ENCODE data around the gene EML6. TPM values are rescaled to one million over a fixed set of nuclear protein-coding genes. Genes with fewer than 3 reads are reported as not detected.

EML6 gene
- total and polyA plus RNA-seq, 10 of the 15 experiments (the other 5 are each of a cell fraction or from before 2014, with no cell fraction given) = 0.09 to 0.67 (median 0.21) TPM

- H3K4me1 ChIP-seq (ENCODE audit: control insufficient read depth, insufficient read depth, low read length) = no peaks in the 10 kb centered on the region; the same call in 1 of the 2 replicates
- ChIA-PET RAD21 (ENCODE audit: unreplicated experiment) (no interaction called here), POLR2A (no interaction called here), CTCF (interaction anchor here (1.3 to 1.9 kb wide), 2 partner anchors 10 to 102 kb away, joined by 3 to 6 read pairs; no protein-coding TSS in a partner anchor), SMC1A (ENCODE audit: uncharacterized antibody, unreplicated experiment) (interaction anchor here (1.4 to 1.8 kb wide), 2 partner anchors 10 to 12 kb away, joined by 3 to 7 read pairs; no protein-coding TSS in a partner anchor)
- FAIRE-seq (no peak), DNase-seq (ENCODE audit: low read depth, low spot score) (no peak), ATAC-seq (no peak)
- no TSS peak for BruUV-seq (replicated peaks)
- no peaks in the 10 kb centered on the region for H3K27me3 ChIP-seq (replicated peaks in 1 of 2; ENCODE audit: control insufficient read depth in 2 of 2, insufficient read depth in 2 of 2, low read length in 1 of 2)
- no peak overlapping the region for H3K9ac ChIP-seq (ENCODE audit: control insufficient read depth, insufficient read depth, low read length)
- H3K4me3 ChIP-seq = no peak overlapping the region
- H4K20me1 ChIP-seq (ENCODE audit: control insufficient read depth, insufficient read depth) = no peaks in the 10 kb centered on the region
- WGBS (ENCODE audit: insufficient coverage, insufficient replicate concordance, low lambda C conversion rate, missing lambda C conversion rate) = 65% methylated on average over 4 of the region's 4 CpGs
- no peak for TF ChIP-seq CBX3 (IDR thresholded peaks at IDR 0.05; ENCODE audit: borderline replicate concordance, low read depth)
- H3K36me3 ChIP-seq (ENCODE audit: control insufficient read depth in 2 of 2, insufficient read depth in 2 of 2, low read length in 1 of 2) = peaks cover 0 to 1% of the 10 kb centered on the region in 2 experiments; a peak in 2 of 4 replicates
- in situ Hi-C loops (cut with MboI) = no loop called here
- H2AFZ ChIP-seq (ENCODE audit: control insufficient read depth, low read depth, low read length) = no peak overlapping the region
- no peaks in the 10 kb centered on the region for H3K9me3 ChIP-seq (replicated peaks; ENCODE audit: control insufficient read depth, insufficient read depth, low read length)
- no peak overlapping the region for H3K27ac ChIP-seq (ENCODE audit: control insufficient read depth, insufficient read depth)
- H3K79me2 ChIP-seq (ENCODE audit: control insufficient read depth, insufficient read depth, low read length) = no peaks in the 10 kb centered on the region
- no peak overlapping the region for H3K4me2 ChIP-seq (ENCODE audit: control insufficient read depth, insufficient read depth)
- intact Hi-C loops (cut with micrococcal nuclease; ENCODE audit: unreplicated experiment) = no loop called here
Measured at GRCh38 chr2:54964816-54965215, 241.4 kb downstream of the EML6 start.

- Histone ChIP-seq H3K4me2 (ENCODE audit: control insufficient read depth, insufficient read depth) (no peak overlapping the region), H3K4me3 (no peak overlapping the region), H3K27ac (ENCODE audit: control insufficient read depth, insufficient read depth) (no peak overlapping the region), H3K36me3 (ENCODE audit: control insufficient read depth in 2 of 2, insufficient read depth in 2 of 2, low read length in 1 of 2) (peaks cover under 1 to 1% of the 10 kb centered on the region in 2 experiments; a peak in 2 of 4 replicates), H3K79me2 (ENCODE audit: control insufficient read depth, insufficient read depth, low read length) (no peaks in the 10 kb centered on the region), H3K9ac (ENCODE audit: control insufficient read depth, insufficient read depth, low read length) (no peak overlapping the region), H3K9me3 (replicated peaks; ENCODE audit: control insufficient read depth, insufficient read depth, low read length) (no peaks in the 10 kb centered on the region), H3K27me3 (replicated peaks in 1 of 2; ENCODE audit: control insufficient read depth in 2 of 2, insufficient read depth in 2 of 2, low read length in 1 of 2) (no peaks in the 10 kb centered on the region), H4K20me1 (ENCODE audit: control insufficient read depth, insufficient read depth) (no peaks in the 10 kb centered on the region), H3K4me1 (ENCODE audit: control insufficient read depth, insufficient read depth, low read length) (no peaks in the 10 kb centered on the region; the same call in 1 of the 2 replicates), H2AFZ (ENCODE audit: control insufficient read depth, low read depth, low read length) (no peak overlapping the region)
- in situ Hi-C loops (cut with MboI) = no loop called here
- no TSS peak for BruUV-seq (replicated peaks)
- WGBS (ENCODE audit: insufficient coverage, insufficient replicate concordance, low lambda C conversion rate, missing lambda C conversion rate) = 100% methylated on average over 6 of the region's 6 CpGs
- no peak for FAIRE-seq
- intact Hi-C loops (cut with micrococcal nuclease; ENCODE audit: unreplicated experiment) = no loop called here
- ChIA-PET CTCF (interaction anchor here (1.3 to 1.9 kb wide), 2 partner anchors 10 to 102 kb away, joined by 3 to 6 read pairs; no protein-coding TSS in a partner anchor), SMC1A (ENCODE audit: uncharacterized antibody, unreplicated experiment) (interaction anchor here (1.4 to 1.8 kb wide), 2 partner anchors 10 to 12 kb away, joined by 3 to 7 read pairs; no protein-coding TSS in a partner anchor), POLR2A (no interaction called here), RAD21 (ENCODE audit: unreplicated experiment) (no interaction called here)
- no peak for ATAC-seq
- DNase-seq (ENCODE audit: low read depth, low spot score) = no peak
- TF ChIP-seq ZNF274 (IDR thresholded peaks at IDR 0.05; ENCODE audit: insufficient read depth, insufficient read length) (no peak), PAX8 (IDR thresholded peaks at IDR 0.05) (no peak), KLF5 (IDR thresholded peaks at IDR 0.05; ENCODE audit: partially characterized antibody) (no peak), NR2C2 (IDR thresholded peaks at IDR 0.05; ENCODE audit: borderline replicate concordance, control insufficient read depth, insufficient read length, low read depth) (no peak), IKZF1 (conservative IDR thresholded peaks at IDR 0.05) (no peak), CBX3 (IDR thresholded peaks at IDR 0.05; ENCODE audit: borderline replicate concordance, low read depth) (no peak), JUNB (IDR thresholded peaks at IDR 0.05) (no peak), ZBTB40 (IDR thresholded peaks at IDR 0.05; ENCODE audit: borderline replicate concordance) (no peak), TAF1 (IDR thresholded peaks at IDR 0.05; ENCODE audit: borderline replicate concordance, low read depth, low read length) (no peak), NR2F1 (conservative IDR thresholded peaks at IDR 0.05) (no peak), SIX5 (IDR thresholded peaks at IDR 0.05; ENCODE audit: low read depth, low read length, severe bottlenecking) (no peak), BCL3 (IDR thresholded peaks at IDR 0.05; ENCODE audit: borderline replicate concordance, insufficient read depth, low read depth, low read length, poor library complexity, severe bottlenecking) (no peak), YBX1 (IDR thresholded peaks at IDR 0.05) (no peak)
Measured at GRCh38 chr2:54965425-54965824, 242.0 kb downstream of the EML6 start.

Measured in GM12878 (cell line).